Glutamatergic neuron (in vitro differentiated cells): ENCODE data around the gene MRGPRD. TPM values are rescaled to one million over a fixed set of nuclear protein-coding genes. Genes with fewer than 3 reads are reported as not detected.

Experiments used
- DNase-seq: peaks from one replicate; pipeline ENCODE4 v3.0.0; 2022
- H3K27ac Mint-ChIP-seq: one replicate; pipeline ENCODE4 v1.8.0; 2020; ENCODE audit warnings: mild to moderate bottlenecking, mixed read lengths, inconsistent platforms; ENCODE audit not compliant: unreplicated experiment
- H3K27me3 Mint-ChIP-seq: one replicate; pipeline ENCODE4 v1.8.0; 2020; ENCODE audit warnings: mild to moderate bottlenecking, moderate library complexity, mixed read lengths, inconsistent platforms; ENCODE audit not compliant: unreplicated experiment
- H3K36me3 Mint-ChIP-seq: one replicate; pipeline ENCODE4 v1.8.0; 2020; ENCODE audit warnings: mild to moderate bottlenecking, mixed read lengths, inconsistent platforms; ENCODE audit not compliant: unreplicated experiment
- H3K4me1 Mint-ChIP-seq: one replicate; pipeline ENCODE4 v1.8.0; 2020; ENCODE audit warnings: mild to moderate bottlenecking, low read depth, mixed read lengths, inconsistent platforms; ENCODE audit not compliant: unreplicated experiment
- H3K4me3 Mint-ChIP-seq: one replicate; pipeline ENCODE4 v1.8.0; 2020; ENCODE audit warnings: mild to moderate bottlenecking, mixed read lengths, inconsistent platforms; ENCODE audit not compliant: unreplicated experiment
- H3K9me3 Mint-ChIP-seq: one replicate; pipeline ENCODE4 v1.8.0; 2020; ENCODE audit warnings: mild to moderate bottlenecking, moderate library complexity, mixed read lengths, inconsistent platforms; ENCODE audit not compliant: unreplicated experiment
- CTCF ChIP-seq: fragments of 200-600 bp; sonication (generic); IDR thresholded peaks from one replicate; pipeline ENCODE4 v1.5.0; 2021; ENCODE audit not compliant: partially characterized antibody, unreplicated experiment
- total RNA-seq: library from RNA; stranded (reverse); fragmentation: NEBNext Ultra II Directional; extraction: Animal tissue kit (Norgen Biotek cat#: 25700); gene quantifications from one replicate; pipeline ENCODE4 v1.2.1, GENCODE V29; 2021; ENCODE audit not compliant: unreplicated experiment

The MRGPRD gene
- total RNA-seq, 1 donor from 2014 or later, result not detected

- Mint-ChIP-seq H3K27ac (no peak overlapping the region), H3K4me1 (peaks cover 17% of the 10 kb centered on the region), H3K9me3 (peaks cover 5% of the 10 kb centered on the region), H3K36me3 (no peaks in the 10 kb centered on the region), H3K27me3 (peaks cover 4% of the 10 kb centered on the region), H3K4me3 (no peak overlapping the region)
- no peak for DNase-seq
- TF ChIP-seq CTCF, result no peak
Measured at GRCh38 chr11:69010361-69010891, 29.6 kb upstream of the MRGPRD start.

GRCh38 chr11:69009441-69010211 lies 28.8 kb upstream of the MRGPRD start:
- TF ChIP-seq CTCF, result no peak
- Mint-ChIP-seq H3K9me3 (peaks cover 5% of the 10 kb centered on the region), H3K27ac (no peak overlapping the region), H3K4me1 (peaks cover 17% of the 10 kb centered on the region), H3K36me3 (no peaks in the 10 kb centered on the region), H3K4me3 (no peak overlapping the region), H3K27me3 (peaks cover 4% of the 10 kb centered on the region)
- no peak for DNase-seq

DNA sequence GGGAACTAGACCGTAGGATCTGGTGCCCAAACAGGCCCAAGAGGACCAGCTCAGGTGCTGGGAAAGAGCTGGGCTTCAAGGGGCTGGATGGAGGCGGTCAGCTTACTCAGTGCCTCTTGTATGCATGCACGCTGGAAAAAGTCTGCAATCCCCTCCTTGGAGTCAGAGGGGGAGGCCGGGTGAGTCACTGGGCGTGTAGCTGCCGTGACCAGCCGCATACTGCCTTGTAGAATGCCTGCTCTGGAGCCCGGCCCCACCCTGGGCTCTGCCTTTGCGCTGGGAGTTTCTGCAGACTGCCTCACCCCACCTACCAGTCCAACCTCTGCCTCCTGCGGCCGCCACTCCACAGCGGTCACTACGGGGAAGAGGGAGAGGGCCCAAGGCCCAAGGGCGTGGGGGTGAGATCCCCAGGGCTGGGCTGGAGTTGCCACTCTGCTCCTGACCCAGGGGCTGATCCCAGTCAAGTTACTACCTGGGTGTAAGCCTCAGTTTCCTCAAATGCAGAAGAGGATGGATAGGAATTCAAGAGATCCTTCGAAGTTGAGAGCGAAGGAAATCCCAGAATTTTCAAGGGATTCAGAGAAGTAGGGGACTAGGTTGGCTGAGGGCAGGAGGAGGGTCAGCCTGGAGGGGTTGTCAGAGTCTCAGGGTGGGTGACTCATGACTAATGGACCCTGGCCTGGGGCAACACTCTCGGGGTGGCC lies 28.1 kb upstream of the MRGPRD start:
- H3K27ac Mint-ChIP-seq, result no peak overlapping the region
- H3K36me3 Mint-ChIP-seq, result no peaks in the 10 kb centered on the region
- no peak for DNase-seq
- H3K4me1 Mint-ChIP-seq, result peaks cover 13% of the 10 kb centered on the region
- peaks cover 4% of the 10 kb centered on the region for H3K27me3 Mint-ChIP-seq
- peaks cover 5% of the 10 kb centered on the region for H3K9me3 Mint-ChIP-seq
- no peak overlapping the region for H3K4me3 Mint-ChIP-seq
- TF ChIP-seq CTCF, result no peak

GRCh38 chr11:69007975-69008381 lies 27.2 kb upstream of the MRGPRD start:
- Mint-ChIP-seq H3K27ac (no peak overlapping the region), H3K36me3 (no peaks in the 10 kb centered on the region), H3K4me3 (no peak overlapping the region), H3K9me3 (peaks cover 5% of the 10 kb centered on the region), H3K4me1 (peaks cover 12% of the 10 kb centered on the region), H3K27me3 (peaks cover 4% of the 10 kb centered on the region)
- no peak for DNase-seq
- TF ChIP-seq CTCF, result no peak

DNA sequence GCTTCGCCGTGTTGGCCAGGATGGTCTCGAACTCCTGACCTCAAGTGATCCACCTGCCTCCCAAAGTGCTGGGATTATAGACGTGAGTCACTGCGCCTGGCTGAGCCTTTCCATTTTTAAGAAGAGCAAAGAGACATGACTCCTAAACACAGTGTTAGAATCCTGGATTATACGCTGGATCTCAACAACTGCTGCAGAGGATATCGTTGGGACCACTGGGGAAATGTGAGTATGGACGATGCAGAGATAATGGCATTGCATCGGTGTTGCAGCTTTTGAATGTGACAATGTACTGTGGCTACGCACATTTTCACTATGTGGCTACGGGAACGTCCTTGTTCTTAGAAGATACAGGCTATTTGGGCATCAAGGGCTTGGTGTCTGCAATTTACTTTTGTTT lies 26.0 kb upstream of the MRGPRD start:
- Mint-ChIP-seq H3K36me3 (no peaks in the 10 kb centered on the region), H3K27me3 (peaks cover 4% of the 10 kb centered on the region), H3K9me3 (peaks cover 3% of the 10 kb centered on the region), H3K27ac (no peak overlapping the region), H3K4me1 (peaks cover 8% of the 10 kb centered on the region), H3K4me3 (no peak overlapping the region)
- no peak for TF ChIP-seq CTCF
- no peak for DNase-seq
